ENCODE results near the gene GRIN1.

Gene GRIN1

GRCh38 chr9:137156567-137157375 is 17.8 kb downstream of the GRIN1 start:
- POLR2A ChIA-PET: interaction anchor here (1.2 to 1.7 kb wide), 2 partner anchors 9 to 84 kb away, joined by 3 to 4 read pairs; partner anchors contain the start of gene TUBB4B
- H3K4me3 ChIP-seq (ENCODE audit: low read depth, low read length): peak overlapping the region; percentile 50
- TF ChIP-seq, protein P1, sequence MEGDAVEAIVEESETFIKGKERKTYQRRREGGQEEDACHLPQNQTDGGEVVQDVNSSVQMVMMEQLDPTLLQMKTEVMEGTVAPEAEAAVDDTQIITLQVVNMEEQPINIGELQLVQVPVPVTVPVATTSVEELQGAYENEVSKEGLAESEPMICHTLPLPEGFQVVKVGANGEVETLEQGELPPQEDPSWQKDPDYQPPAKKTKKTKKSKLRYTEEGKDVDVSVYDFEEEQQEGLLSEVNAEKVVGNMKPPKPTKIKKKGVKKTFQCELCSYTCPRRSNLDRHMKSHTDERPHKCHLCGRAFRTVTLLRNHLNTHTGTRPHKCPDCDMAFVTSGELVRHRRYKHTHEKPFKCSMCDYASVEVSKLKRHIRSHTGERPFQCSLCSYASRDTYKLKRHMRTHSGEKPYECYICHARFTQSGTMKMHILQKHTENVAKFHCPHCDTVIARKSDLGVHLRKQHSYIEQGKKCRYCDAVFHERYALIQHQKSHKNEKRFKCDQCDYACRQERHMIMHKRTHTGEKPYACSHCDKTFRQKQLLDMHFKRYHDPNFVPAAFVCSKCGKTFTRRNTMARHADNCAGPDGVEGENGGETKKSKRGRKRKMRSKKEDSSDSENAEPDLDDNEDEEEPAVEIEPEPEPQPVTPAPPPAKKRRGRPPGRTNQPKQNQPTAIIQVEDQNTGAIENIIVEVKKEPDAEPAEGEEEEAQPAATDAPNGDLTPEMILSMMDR (IDR thresholded peaks at IDR 0.05; ENCODE audit: insufficient read depth, low read length, missing control alignments): no peak
- CTCF ChIA-PET: interaction anchor here (0.8 kb wide), 1 partner anchor 80 kb away, joined by 4 read pairs; no protein-coding TSS in a partner anchor
- DNase-seq (ENCODE audit: low read depth, low spot score): no peak

GRCh38 chr9:137157618-137158415 is 18.9 kb downstream of the GRIN1 start:
- no peak overlapping the region for H3K4me3 ChIP-seq (ENCODE audit: low read depth, low read length)
- POLR2A ChIA-PET: interaction anchor here (1.2 to 1.7 kb wide), 2 partner anchors 8 to 83 kb away, joined by 3 to 4 read pairs; partner anchors contain the start of gene TUBB4B
- CTCF ChIA-PET: no interaction called here
- TF ChIP-seq, protein P1 (IDR thresholded peaks at IDR 0.05; ENCODE audit: insufficient read depth, low read length, missing control alignments): no peak
- no peak for DNase-seq (ENCODE audit: low read depth, low spot score)

DNA sequence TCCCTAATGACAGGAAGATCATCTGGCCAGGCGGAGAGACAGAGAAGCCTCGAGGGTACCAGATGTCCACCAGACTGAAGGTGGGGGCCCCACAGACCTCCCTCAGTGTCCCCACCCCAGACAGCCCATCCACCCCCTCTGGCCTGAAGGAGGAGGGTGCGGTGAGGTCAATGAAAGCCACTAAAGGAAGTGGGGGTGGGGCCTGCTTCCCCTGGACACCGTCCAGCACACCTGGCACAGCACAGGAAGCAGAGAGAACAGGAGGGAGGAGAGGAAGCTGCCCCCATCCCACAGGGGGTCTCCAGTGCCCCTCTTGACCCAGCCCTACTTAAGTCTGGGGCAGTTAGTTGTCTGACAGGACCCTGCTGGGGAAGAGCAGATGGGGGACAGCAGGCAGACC is 19.7 kb downstream of the GRIN1 start:
- POLR2A ChIA-PET: no interaction called here
- H3K4me3 ChIP-seq (ENCODE audit: low read depth, low read length): no peak overlapping the region

DNA sequence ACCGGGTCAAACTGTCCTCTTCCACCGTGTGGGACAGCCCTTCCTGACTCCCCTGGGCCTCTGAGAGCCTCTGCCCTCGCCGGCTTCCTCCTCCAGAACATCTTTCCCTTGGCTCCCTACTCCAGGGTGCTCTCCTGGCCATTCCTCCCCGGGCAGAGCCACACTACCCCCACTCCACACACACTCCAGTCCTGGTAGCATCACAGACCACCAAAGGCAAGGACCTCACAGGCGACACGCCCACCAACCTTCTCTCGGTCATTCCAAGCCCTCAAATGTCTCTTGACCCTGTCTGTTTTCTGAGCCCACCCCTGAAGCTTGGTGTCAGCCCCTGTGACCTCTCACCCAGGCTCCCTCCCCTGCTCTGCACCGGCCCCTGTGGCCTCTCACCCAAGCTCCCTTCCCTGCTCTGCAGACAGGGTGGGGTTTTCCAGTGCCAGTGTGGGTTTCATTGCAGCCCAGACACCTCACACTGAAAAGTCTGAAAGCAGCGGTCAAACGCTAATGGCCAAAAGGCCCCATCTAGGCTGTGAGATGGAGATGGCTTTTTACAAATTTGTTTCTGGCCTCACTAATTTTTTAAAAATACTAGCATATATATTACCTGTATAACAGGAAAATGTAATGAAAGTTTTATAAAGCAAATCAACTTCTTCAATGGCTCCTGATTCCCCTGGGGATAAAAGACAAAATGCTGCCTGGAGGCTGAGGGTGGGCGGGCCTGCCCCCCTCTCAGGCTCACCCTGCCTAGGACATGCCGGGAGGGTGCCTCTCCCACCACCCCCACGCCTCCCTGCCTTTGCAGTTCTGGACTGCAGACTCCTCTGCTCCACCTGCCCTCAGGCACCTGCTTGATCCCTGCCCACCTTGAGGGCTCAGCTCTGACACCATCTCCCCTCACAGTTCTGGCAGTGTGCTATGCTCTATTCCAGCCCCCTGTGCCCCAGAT is 20.4 kb downstream of the GRIN1 start:
- no peak overlapping the region for H3K4me3 ChIP-seq (ENCODE audit: low read depth, low read length)
- CTCF ChIA-PET: no interaction called here
- no peak for DNase-seq (ENCODE audit: low read depth, low spot score)
- POLR2A ChIA-PET: no interaction called here
- TF ChIP-seq, protein P1 (IDR thresholded peaks at IDR 0.05; ENCODE audit: insufficient read depth, low read length, missing control alignments): no peak

More for the DNA sequence above, 19.7 kb downstream of the GRIN1 start:
- CTCF ChIA-PET: no interaction called here
- DNase-seq (ENCODE audit: low read depth, low spot score): no peak
- TF ChIP-seq, protein P1 (IDR thresholded peaks at IDR 0.05; ENCODE audit: insufficient read depth, low read length, missing control alignments): no peak

DNA sequence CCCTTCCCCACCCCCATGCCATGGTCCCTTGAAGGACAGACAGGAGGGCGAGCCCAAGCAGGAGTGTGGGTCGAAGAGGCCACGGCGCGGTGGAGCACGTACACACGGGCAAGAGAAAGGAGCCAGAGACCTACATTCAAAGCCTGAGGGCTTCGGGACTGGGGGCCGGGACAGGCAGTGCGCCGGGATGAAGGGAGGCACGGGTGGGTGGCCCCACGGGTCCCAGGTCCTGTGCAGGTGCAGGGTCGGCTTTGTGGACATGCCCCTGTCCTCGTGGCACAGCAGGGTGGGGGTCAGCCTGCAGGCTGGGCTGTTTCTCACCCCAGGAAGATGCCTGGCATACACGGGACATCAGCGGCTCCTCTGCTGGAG is 21.1 kb downstream of the GRIN1 start:
- POLR2A ChIA-PET: no interaction called here
- H3K4me3 ChIP-seq (ENCODE audit: low read depth, low read length): no peak overlapping the region
- DNase-seq (ENCODE audit: low read depth, low spot score): no peak
- TF ChIP-seq, protein P1 (IDR thresholded peaks at IDR 0.05; ENCODE audit: insufficient read depth, low read length, missing control alignments): no peak
- CTCF ChIA-PET: no interaction called here

Measured in AG04449 (cell line).